ENCODE data around the gene SERINC5.
A peak's percentile ranks its signal among the peaks of the same experiment; 100 is the strongest.
"Not testable (repeated sequence)": the region's sequence is repeated elsewhere in the genome, so short reads cannot be mapped to it uniquely, and the experiment has no call there.

Gene SERINC5

GRCh38 chr5:80147119-80147815, 108.6 kb downstream of the SERINC5 start:
- H3K9me3 ChIP-seq (ENCODE audit: control insufficient read depth, low read length), result no peaks in the 10 kb centered on the region
- H3K36me3 ChIP-seq (ENCODE audit: control insufficient read depth, insufficient read depth, low read length), result peaks cover 66% of the 10 kb centered on the region
- DNase-seq, result no peak
- no peaks in the 10 kb centered on the region for H3K27me3 ChIP-seq (replicated peaks; ENCODE audit: control insufficient read depth, insufficient read depth, low read length, poor library complexity, severe bottlenecking)
- H3K4me1 ChIP-seq (ENCODE audit: control insufficient read depth, insufficient read depth, low read length, poor library complexity, severe bottlenecking), result peaks cover 33% of the 10 kb centered on the region
- no peak overlapping the region for H3K27ac ChIP-seq (ENCODE audit: insufficient read depth, low read length, poor library complexity, severe bottlenecking)
- H3K4me3 ChIP-seq (ENCODE audit: insufficient read depth, low read depth, low read length, poor library complexity, severe bottlenecking), result no peak overlapping the region

- H3K36me3 ChIP-seq (ENCODE audit: control insufficient read depth, insufficient read depth, low read length), result peaks cover 57% of the 10 kb centered on the region
- DNase-seq, result no peak
- H3K27ac ChIP-seq (ENCODE audit: insufficient read depth, low read length, poor library complexity, severe bottlenecking), result no peak overlapping the region
- peaks cover 30% of the 10 kb centered on the region for H3K4me1 ChIP-seq (ENCODE audit: control insufficient read depth, insufficient read depth, low read length, poor library complexity, severe bottlenecking)
- no peaks in the 10 kb centered on the region for H3K27me3 ChIP-seq (replicated peaks; ENCODE audit: control insufficient read depth, insufficient read depth, low read length, poor library complexity, severe bottlenecking)
- H3K4me3 ChIP-seq (ENCODE audit: insufficient read depth, low read depth, low read length, poor library complexity, severe bottlenecking), result no peak overlapping the region
- no peaks in the 10 kb centered on the region for H3K9me3 ChIP-seq (ENCODE audit: control insufficient read depth, low read length)
Measured at GRCh38 chr5:80146046-80146445, 109.8 kb downstream of the SERINC5 start.

GRCh38 chr5:80143491-80143890, 112.4 kb downstream of the SERINC5 start:
- peak overlapping the region; percentile 33 for H3K27ac ChIP-seq (ENCODE audit: insufficient read depth, low read length, poor library complexity, severe bottlenecking)
- peaks cover 39% of the 10 kb centered on the region for H3K4me1 ChIP-seq (ENCODE audit: control insufficient read depth, insufficient read depth, low read length, poor library complexity, severe bottlenecking)

GRCh38 chr5:80142996-80143395, 112.9 kb downstream of the SERINC5 start:
- H3K4me3 ChIP-seq (ENCODE audit: insufficient read depth, low read depth, low read length, poor library complexity, severe bottlenecking), result no peak overlapping the region
- H3K27ac ChIP-seq (ENCODE audit: insufficient read depth, low read length, poor library complexity, severe bottlenecking), result peak overlapping the region; percentile 33
- H3K9me3 ChIP-seq (ENCODE audit: control insufficient read depth, low read length), result no peaks in the 10 kb centered on the region
- peaks cover 37% of the 10 kb centered on the region for H3K36me3 ChIP-seq (ENCODE audit: control insufficient read depth, insufficient read depth, low read length)
- no peaks in the 10 kb centered on the region for H3K27me3 ChIP-seq (replicated peaks; ENCODE audit: control insufficient read depth, insufficient read depth, low read length, poor library complexity, severe bottlenecking)
- peaks cover 39% of the 10 kb centered on the region for H3K4me1 ChIP-seq (ENCODE audit: control insufficient read depth, insufficient read depth, low read length, poor library complexity, severe bottlenecking)
- no peak for DNase-seq

More at GRCh38 chr5:80143491-80143890, 112.4 kb downstream of the SERINC5 start:
- Histone ChIP-seq H3K36me3 (ENCODE audit: control insufficient read depth, insufficient read depth, low read length) (peaks cover 39% of the 10 kb centered on the region), H3K27me3 (replicated peaks; ENCODE audit: control insufficient read depth, insufficient read depth, low read length, poor library complexity, severe bottlenecking) (no peaks in the 10 kb centered on the region), H3K9me3 (ENCODE audit: control insufficient read depth, low read length) (no peaks in the 10 kb centered on the region), H3K4me3 (ENCODE audit: insufficient read depth, low read depth, low read length, poor library complexity, severe bottlenecking) (no peak overlapping the region)
- DNase-seq, result no peak

GRCh38 chr5:80141681-80142080, 114.2 kb downstream of the SERINC5 start:
- no peak for DNase-seq
- H3K36me3 ChIP-seq (ENCODE audit: control insufficient read depth, insufficient read depth, low read length), result peaks cover 29% of the 10 kb centered on the region
- no peaks in the 10 kb centered on the region for H3K9me3 ChIP-seq (ENCODE audit: control insufficient read depth, low read length)
- no peaks in the 10 kb centered on the region for H3K27me3 ChIP-seq (replicated peaks; ENCODE audit: control insufficient read depth, insufficient read depth, low read length, poor library complexity, severe bottlenecking)
- peak overlapping the region; percentile 58 for H3K27ac ChIP-seq (ENCODE audit: insufficient read depth, low read length, poor library complexity, severe bottlenecking)
- H3K4me3 ChIP-seq (ENCODE audit: insufficient read depth, low read depth, low read length, poor library complexity, severe bottlenecking), result no peak overlapping the region
- peaks cover 45% of the 10 kb centered on the region for H3K4me1 ChIP-seq (ENCODE audit: control insufficient read depth, insufficient read depth, low read length, poor library complexity, severe bottlenecking)

- peaks cover 47% of the 10 kb centered on the region for H3K4me1 ChIP-seq (ENCODE audit: control insufficient read depth, insufficient read depth, low read length, poor library complexity, severe bottlenecking)
- DNase-seq, result no peak
- no peaks in the 10 kb centered on the region for H3K27me3 ChIP-seq (replicated peaks; ENCODE audit: control insufficient read depth, insufficient read depth, low read length, poor library complexity, severe bottlenecking)
- H3K27ac ChIP-seq (ENCODE audit: insufficient read depth, low read length, poor library complexity, severe bottlenecking), result peak overlapping the region; percentile 58
- H3K4me3 ChIP-seq (ENCODE audit: insufficient read depth, low read depth, low read length, poor library complexity, severe bottlenecking), result no peak overlapping the region
- H3K9me3 ChIP-seq (ENCODE audit: control insufficient read depth, low read length), result no peaks in the 10 kb centered on the region
- peaks cover 29% of the 10 kb centered on the region for H3K36me3 ChIP-seq (ENCODE audit: control insufficient read depth, insufficient read depth, low read length)
Measured at GRCh38 chr5:80141147-80141671, 114.6 kb downstream of the SERINC5 start.

- peaks cover 53% of the 10 kb centered on the region for H3K4me1 ChIP-seq (ENCODE audit: control insufficient read depth, insufficient read depth, low read length, poor library complexity, severe bottlenecking)
- no peaks in the 10 kb centered on the region for H3K9me3 ChIP-seq (ENCODE audit: control insufficient read depth, low read length)
- H3K27ac ChIP-seq (ENCODE audit: insufficient read depth, low read length, poor library complexity, severe bottlenecking), result peak overlapping the region; percentile 58
- no peak for DNase-seq
- peak overlapping the region; percentile 10 for H3K4me3 ChIP-seq (ENCODE audit: insufficient read depth, low read depth, low read length, poor library complexity, severe bottlenecking)
- peaks cover 25% of the 10 kb centered on the region for H3K36me3 ChIP-seq (ENCODE audit: control insufficient read depth, insufficient read depth, low read length)
- no peaks in the 10 kb centered on the region for H3K27me3 ChIP-seq (replicated peaks; ENCODE audit: control insufficient read depth, insufficient read depth, low read length, poor library complexity, severe bottlenecking)
Measured at GRCh38 chr5:80140496-80140895, 115.4 kb downstream of the SERINC5 start.

- DNase-seq, result no peak
- no peaks in the 10 kb centered on the region for H3K27me3 ChIP-seq (replicated peaks; ENCODE audit: control insufficient read depth, insufficient read depth, low read length, poor library complexity, severe bottlenecking)
- no peak overlapping the region for H3K4me3 ChIP-seq (ENCODE audit: insufficient read depth, low read depth, low read length, poor library complexity, severe bottlenecking)
- H3K36me3 ChIP-seq (ENCODE audit: control insufficient read depth, insufficient read depth, low read length), result peaks cover 18% of the 10 kb centered on the region
- peaks cover 60% of the 10 kb centered on the region for H3K4me1 ChIP-seq (ENCODE audit: control insufficient read depth, insufficient read depth, low read length, poor library complexity, severe bottlenecking)
- H3K9me3 ChIP-seq (ENCODE audit: control insufficient read depth, low read length), result no peaks in the 10 kb centered on the region
- peak overlapping the region; percentile 58 for H3K27ac ChIP-seq (ENCODE audit: insufficient read depth, low read length, poor library complexity, severe bottlenecking)
Measured at GRCh38 chr5:80139466-80139972, 116.3 kb downstream of the SERINC5 start.

GRCh38 chr5:80138486-80138885, 117.4 kb downstream of the SERINC5 start:
- H3K27ac ChIP-seq (ENCODE audit: insufficient read depth, low read length, poor library complexity, severe bottlenecking), result peak overlapping the region; percentile 21
- DNase-seq, result no peak

GRCh38 chr5:80136798-80137197, 119.0 kb downstream of the SERINC5 start:
- H3K4me1 ChIP-seq (ENCODE audit: control insufficient read depth, insufficient read depth, low read length, poor library complexity, severe bottlenecking), result peaks cover 77% of the 10 kb centered on the region
- H3K36me3 ChIP-seq (ENCODE audit: control insufficient read depth, insufficient read depth, low read length); H3K9me3 ChIP-seq (ENCODE audit: control insufficient read depth, low read length); DNase-seq; H3K27me3 ChIP-seq (replicated peaks; ENCODE audit: control insufficient read depth, insufficient read depth, low read length, poor library complexity, severe bottlenecking): not testable (repeated sequence)
- peak overlapping the region; percentile 64 for H3K27ac ChIP-seq (ENCODE audit: insufficient read depth, low read length, poor library complexity, severe bottlenecking)
- peak overlapping the region; percentile 12 for H3K4me3 ChIP-seq (ENCODE audit: insufficient read depth, low read depth, low read length, poor library complexity, severe bottlenecking)

More at GRCh38 chr5:80138486-80138885, 117.4 kb downstream of the SERINC5 start:
- peaks cover 10% of the 10 kb centered on the region for H3K36me3 ChIP-seq (ENCODE audit: control insufficient read depth, insufficient read depth, low read length)
- no peak overlapping the region for H3K4me3 ChIP-seq (ENCODE audit: insufficient read depth, low read depth, low read length, poor library complexity, severe bottlenecking)
- H3K9me3 ChIP-seq (ENCODE audit: control insufficient read depth, low read length), result no peaks in the 10 kb centered on the region
- peaks cover 68% of the 10 kb centered on the region for H3K4me1 ChIP-seq (ENCODE audit: control insufficient read depth, insufficient read depth, low read length, poor library complexity, severe bottlenecking)
- no peaks in the 10 kb centered on the region for H3K27me3 ChIP-seq (replicated peaks; ENCODE audit: control insufficient read depth, insufficient read depth, low read length, poor library complexity, severe bottlenecking)

Data from effector memory CD4-positive, alpha-beta T cell (primary cell).